OCI-M2 (cell line): ENCODE data around the gene MBP.
"Not testable (repeated sequence)": the region's sequence is repeated elsewhere in the genome, so short reads cannot be mapped to it uniquely, and the experiment has no call there.

ENCODE experiments used
- DNase-seq: peaks from one replicate; lab custom pipeline; 2025; ENCODE audit not compliant: unreplicated experiment; lab: John Stamatoyannopoulos, UW

MBP gene

DNA sequence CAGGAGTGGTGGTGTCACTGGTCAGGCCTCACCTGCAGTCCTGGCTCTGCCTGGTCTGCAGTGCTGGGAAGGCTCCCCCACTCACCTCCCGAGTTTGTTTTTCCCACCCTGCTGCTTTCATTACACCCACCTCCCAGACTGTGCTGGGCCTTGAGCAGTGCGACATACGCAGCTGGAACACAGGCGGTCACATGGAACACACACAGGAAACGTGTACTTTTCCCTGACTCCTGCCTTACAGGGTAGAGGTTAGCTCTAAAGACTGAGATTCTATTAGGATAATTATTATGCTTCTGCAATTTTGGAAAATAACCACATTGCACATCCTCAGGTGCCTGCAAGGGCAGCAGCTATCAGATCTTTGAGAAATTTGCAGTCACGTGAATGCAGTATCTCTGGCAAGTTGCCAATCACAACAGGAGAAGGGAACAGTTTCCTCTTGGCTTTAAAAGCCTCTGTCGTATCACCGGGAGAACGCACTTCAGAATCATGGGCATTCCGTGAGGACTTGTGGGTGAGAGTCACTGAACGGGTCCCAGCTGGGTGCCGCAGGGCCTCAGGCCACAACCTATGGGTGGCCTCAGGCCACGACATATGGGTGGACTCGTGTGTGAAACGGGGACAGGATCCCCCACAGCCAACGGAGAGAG is 173.8 kb downstream of the MBP start:
- no peak for DNase-seq

- DNase-seq, result no peak
These were observed 174.9 kb downstream of the MBP start for GRCh38 chr18:76957384-76958355.

GRCh38 chr18:76956648-76957047 is 175.9 kb downstream of the MBP start:
- no peak for DNase-seq

- no peak for DNase-seq
These were observed 176.9 kb downstream of the MBP start for GRCh38 chr18:76955524-76956170.

GRCh38 chr18:76953583-76954233 is 178.9 kb downstream of the MBP start:
- no peak for DNase-seq

DNA sequence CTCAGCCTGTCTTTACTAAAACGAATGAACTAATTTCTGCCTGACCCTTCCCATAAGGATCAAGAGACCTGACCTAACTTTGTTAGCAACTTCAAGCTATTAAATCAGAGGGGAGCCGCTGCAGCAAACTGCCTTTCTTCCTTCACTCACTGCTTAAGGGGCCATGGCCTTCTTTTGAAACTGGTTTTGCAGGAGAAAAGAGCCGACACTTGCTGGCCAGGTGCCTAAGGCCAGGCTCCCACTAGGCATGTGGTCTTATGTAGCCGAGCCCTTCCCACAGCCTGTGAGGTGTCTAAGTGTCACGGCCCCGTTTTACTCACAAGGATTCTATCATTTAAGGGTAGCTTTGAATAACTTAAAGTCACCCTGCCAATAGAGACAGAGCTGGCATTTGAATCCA is 179.4 kb downstream of the MBP start:
- DNase-seq, result no peak

DNA sequence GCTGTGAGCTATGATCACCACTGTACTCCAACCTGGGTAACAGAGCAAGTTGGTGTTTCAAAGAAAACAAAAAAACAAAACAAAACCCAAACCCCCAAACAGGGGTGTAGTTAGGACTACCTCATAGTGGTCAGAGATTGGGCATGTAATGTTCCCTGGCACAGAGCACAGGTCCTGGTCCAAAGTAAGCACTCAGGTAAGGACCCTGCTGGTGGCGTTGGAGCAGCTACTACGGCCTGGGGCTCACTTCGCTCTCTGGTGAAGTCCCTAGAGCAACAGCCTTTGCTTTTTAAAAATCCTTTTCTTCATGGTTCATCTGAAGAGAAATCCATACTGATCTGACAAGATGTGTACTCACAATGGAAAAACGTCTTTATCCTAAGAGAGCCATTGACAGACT is 179.8 kb downstream of the MBP start:
- DNase-seq, result no peak

GRCh38 chr18:76951456-76952247 is 180.9 kb downstream of the MBP start:
- no peak for DNase-seq

GRCh38 chr18:76948345-76948744 is 184.2 kb downstream of the MBP start:
- DNase-seq, result no peak

- not testable (repeated sequence) for DNase-seq
These were observed 188.2 kb downstream of the MBP start for GRCh38 chr18:76944346-76944745.

DNA sequence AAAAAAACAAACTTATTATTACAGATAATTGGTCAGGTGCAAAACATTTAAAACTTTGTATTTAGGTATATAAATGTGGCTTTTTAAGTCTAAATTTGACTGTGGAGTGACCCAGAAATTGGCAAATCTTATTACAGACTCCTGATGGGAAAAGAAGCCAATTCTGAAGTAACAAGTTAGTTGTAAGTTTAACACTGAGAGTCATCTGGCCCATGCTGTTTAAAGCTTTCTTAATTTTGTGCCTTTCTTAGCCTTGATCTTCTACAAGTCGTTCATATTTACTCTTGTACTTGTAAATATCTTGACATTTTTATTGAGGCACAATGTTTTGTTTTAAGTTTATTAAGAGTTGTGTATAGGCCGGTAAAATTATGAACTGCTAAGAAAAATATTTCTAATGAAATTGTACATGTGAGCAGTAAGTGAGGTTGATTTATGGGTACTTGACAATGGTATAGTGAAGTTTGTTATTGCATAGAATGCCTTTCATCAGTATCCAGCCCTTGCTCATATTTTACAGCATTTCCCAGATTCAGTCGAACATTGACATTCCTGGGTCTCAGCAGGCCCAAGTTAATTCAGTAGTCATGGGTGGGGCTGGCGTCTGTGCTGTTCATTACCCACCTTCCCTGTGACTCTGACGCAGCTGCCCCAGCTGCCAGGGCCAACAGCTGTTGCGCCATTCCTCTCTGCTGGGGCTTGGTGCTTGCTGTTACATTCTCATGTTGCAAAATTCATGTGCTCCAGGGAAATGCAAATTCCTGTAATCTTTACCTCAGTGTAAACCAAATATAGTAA is 188.8 kb downstream of the MBP start:
- DNase-seq, result no peak

GRCh38 chr18:76941284-76941683 is 191.3 kb downstream of the MBP start:
- DNase-seq, result no peak

- no peak for DNase-seq
These were observed 194.0 kb downstream of the MBP start for GRCh38 chr18:76938619-76939018.

DNA sequence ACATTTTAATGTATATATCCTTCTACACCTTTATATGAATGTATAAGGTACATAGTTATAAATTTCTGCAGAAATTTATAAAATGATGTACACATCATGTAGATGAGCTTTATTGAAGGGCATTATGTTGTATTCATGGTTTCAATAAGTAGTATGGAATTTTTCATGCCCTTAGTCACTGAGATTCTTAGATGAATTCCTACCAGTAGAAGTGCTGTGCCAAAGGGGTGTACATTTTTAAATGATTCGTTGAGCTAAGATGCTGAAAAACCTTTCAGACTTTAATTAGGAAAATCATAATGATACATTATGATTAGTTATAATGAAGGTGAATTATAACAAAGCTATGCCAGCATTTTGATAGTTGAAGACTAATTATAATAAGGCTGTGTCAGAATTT is 195.0 kb downstream of the MBP start:
- DNase-seq, result no peak

- DNase-seq, result no peak
These were observed 195.7 kb downstream of the MBP start for GRCh38 chr18:76936877-76937276.

DNA sequence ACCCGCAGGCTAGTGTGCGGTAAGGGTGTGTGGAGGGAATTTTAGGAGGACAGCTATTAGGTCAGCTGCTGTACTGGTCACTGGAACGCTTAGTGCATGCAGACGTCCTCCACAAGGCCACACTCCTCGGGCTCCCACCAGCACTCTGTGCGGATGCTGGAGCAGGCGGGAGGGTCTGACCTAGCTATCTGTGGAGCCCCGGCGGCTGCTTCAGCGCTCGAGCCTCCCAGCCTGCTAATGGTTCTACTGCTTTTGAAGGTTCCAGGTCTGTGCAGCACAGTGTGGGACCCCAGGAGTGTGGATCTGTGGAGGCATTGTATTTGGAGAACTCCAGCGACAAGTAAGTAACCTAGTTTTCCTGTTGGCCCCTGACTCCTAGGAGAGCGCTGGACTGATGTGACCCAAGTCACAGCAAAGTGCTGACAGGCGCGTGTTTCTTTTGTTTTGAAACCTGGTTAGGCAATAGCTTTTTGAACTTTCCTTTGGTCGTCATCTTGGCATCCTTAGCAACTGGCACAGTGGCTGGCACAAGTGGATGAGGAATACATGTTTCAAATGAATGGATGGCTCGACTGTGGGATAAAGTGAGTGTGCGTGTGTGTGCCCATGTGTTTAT is 196.8 kb downstream of the MBP start:
- DNase-seq, result no peak

- DNase-seq, result no peak
These were observed 200.4 kb downstream of the MBP start for GRCh38 chr18:76932026-76932819.

DNA sequence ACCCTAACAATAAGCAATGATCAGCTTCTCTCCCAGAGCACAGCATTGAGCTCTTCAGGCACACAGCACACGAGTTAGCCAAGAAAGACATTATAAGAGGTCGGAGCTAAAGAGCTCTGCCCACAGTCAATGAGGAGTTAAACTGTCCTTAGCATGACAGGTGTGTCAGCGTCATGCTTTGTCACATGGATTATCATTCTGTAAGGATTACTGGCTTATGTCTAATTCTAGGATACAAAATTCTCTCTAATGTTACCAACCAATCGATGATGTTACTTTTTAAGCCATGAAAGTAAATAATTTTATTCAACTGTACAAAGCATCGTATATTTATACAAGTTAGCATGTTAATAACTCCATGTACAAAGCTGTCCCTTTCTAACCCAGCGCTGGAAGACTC is 201.4 kb downstream of the MBP start:
- DNase-seq, result no peak
